ENCODE measurements around the gene DGKI.

DNA sequence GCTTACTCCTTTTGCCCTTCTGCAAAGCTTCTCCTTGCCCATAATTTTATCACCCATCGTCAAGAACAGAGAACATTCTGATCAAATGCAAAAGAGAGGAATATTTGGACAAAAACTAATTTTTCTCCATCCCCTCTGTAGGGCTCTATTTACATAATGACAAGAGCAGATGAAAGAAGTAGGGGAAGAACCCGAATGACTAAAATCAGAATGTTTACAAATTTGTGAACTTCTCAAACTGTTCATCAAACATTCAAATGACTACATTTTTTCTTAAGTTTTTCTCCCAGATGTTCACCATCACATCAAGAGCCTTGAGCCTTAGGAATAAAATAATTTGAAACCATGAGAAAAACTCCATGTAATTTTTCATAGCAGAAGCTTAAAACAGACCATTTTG, 119.4 kb downstream of the DGKI start:
- TF ChIP-seq TBP (CRISPR knock-in tag; IDR thresholded peaks at IDR 0.05), result no peak
- no peak for TF ChIP-seq ZBTB7A (CRISPR knock-in tag; IDR thresholded peaks at IDR 0.05)
- TF ChIP-seq, protein P1, sequence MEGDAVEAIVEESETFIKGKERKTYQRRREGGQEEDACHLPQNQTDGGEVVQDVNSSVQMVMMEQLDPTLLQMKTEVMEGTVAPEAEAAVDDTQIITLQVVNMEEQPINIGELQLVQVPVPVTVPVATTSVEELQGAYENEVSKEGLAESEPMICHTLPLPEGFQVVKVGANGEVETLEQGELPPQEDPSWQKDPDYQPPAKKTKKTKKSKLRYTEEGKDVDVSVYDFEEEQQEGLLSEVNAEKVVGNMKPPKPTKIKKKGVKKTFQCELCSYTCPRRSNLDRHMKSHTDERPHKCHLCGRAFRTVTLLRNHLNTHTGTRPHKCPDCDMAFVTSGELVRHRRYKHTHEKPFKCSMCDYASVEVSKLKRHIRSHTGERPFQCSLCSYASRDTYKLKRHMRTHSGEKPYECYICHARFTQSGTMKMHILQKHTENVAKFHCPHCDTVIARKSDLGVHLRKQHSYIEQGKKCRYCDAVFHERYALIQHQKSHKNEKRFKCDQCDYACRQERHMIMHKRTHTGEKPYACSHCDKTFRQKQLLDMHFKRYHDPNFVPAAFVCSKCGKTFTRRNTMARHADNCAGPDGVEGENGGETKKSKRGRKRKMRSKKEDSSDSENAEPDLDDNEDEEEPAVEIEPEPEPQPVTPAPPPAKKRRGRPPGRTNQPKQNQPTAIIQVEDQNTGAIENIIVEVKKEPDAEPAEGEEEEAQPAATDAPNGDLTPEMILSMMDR (CRISPR knock-in tag; IDR thresholded peaks at IDR 0.05), result no peak
- no peak for TF ChIP-seq ZNF282 (IDR thresholded peaks at IDR 0.05; ENCODE audit: partially characterized antibody)
- no peak for TF ChIP-seq KLF11 (CRISPR knock-in tag; IDR thresholded peaks at IDR 0.05)
- TF ChIP-seq, protein P2, sequence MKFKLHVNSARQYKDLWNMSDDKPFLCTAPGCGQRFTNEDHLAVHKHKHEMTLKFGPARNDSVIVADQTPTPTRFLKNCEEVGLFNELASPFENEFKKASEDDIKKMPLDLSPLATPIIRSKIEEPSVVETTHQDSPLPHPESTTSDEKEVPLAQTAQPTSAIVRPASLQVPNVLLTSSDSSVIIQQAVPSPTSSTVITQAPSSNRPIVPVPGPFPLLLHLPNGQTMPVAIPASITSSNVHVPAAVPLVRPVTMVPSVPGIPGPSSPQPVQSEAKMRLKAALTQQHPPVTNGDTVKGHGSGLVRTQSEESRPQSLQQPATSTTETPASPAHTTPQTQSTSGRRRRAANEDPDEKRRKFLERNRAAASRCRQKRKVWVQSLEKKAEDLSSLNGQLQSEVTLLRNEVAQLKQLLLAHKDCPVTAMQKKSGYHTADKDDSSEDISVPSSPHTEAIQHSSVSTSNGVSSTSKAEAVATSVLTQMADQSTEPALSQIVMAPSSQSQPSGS (CRISPR knock-in tag; IDR thresholded peaks at IDR 0.05), result no peak
- no peak for TF ChIP-seq ZNF350 (CRISPR knock-in tag; IDR thresholded peaks at IDR 0.05; ENCODE audit: borderline replicate concordance, low read depth)
- TF ChIP-seq, protein P3, sequence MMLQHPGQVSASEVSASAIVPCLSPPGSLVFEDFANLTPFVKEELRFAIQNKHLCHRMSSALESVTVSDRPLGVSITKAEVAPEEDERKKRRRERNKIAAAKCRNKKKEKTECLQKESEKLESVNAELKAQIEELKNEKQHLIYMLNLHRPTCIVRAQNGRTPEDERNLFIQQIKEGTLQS (CRISPR knock-in tag; IDR thresholded peaks at IDR 0.05), result no peak
- no peak for TF ChIP-seq PRPF4 (IDR thresholded peaks at IDR 0.05; ENCODE audit: low read depth, low read length, poor library complexity, severe bottlenecking)
- TF ChIP-seq ZNF839 (CRISPR knock-in tag; IDR thresholded peaks at IDR 0.05; ENCODE audit: borderline replicate concordance), result no peak
- no peak for TF ChIP-seq ZSCAN9 (CRISPR knock-in tag; IDR thresholded peaks at IDR 0.05; ENCODE audit: borderline replicate concordance)
- TF ChIP-seq TCF7L2 (IDR thresholded peaks at IDR 0.05; ENCODE audit: low read depth, low read length), result no peak
